H9 (cell line): ENCODE data around the gene PLOD1. TPM values are rescaled to one million over a fixed set of nuclear protein-coding genes. Genes with fewer than 3 reads are reported as not detected.

Source experiments
- DNase-seq: peaks from one replicate; pipeline ENCODE4 v3.0.0-alpha.2; 2017
- H2AFZ ChIP-seq: one replicate; pipeline ENCODE4 v1.6.1; 2013; ENCODE audit warnings: mild to moderate bottlenecking, low read length, control low read depth, moderate library complexity
- H2AK5ac ChIP-seq: 2 replicates; pipeline ENCODE4 v1.6.1; 2013; ENCODE audit warnings: low read length, control low read depth, mixed read lengths; ENCODE audit not compliant: insufficient read length
- H2BK120ac ChIP-seq: one replicate; pipeline ENCODE4 v1.6.1; 2013; ENCODE audit warnings: low read depth, mild to moderate bottlenecking, low read length, control low read depth, inconsistent platforms; ENCODE audit not compliant: poor library complexity, severe bottlenecking
- H2BK12ac ChIP-seq: 2 replicates; pipeline ENCODE4 v1.6.1; 2013; ENCODE audit warnings: low read length, control low read depth, mixed read lengths, low read depth; ENCODE audit not compliant: insufficient read length
- H2BK15ac ChIP-seq: 2 replicates; pipeline ENCODE4 v1.6.1; 2013; ENCODE audit warnings: low read depth, low read length, control low read depth
- H2BK20ac ChIP-seq: one replicate; pipeline ENCODE4 v1.6.1; 2013; ENCODE audit warnings: low read depth, mild to moderate bottlenecking, low read length, control low read depth, inconsistent platforms; ENCODE audit not compliant: poor library complexity, severe bottlenecking
- H2BK5ac ChIP-seq: 2 replicates; pipeline ENCODE4 v1.6.1; 2013; ENCODE audit warnings: low read length, control low read depth, mixed read lengths; ENCODE audit not compliant: insufficient read length
- H3K14ac ChIP-seq: 2 replicates; pipeline ENCODE4 v1.6.1; 2013; ENCODE audit warnings: low read length, control low read depth; ENCODE audit not compliant: insufficient read depth
- H3K18ac ChIP-seq: 2 replicates; pipeline ENCODE4 v1.6.1; 2013; ENCODE audit warnings: low read depth, mild to moderate bottlenecking, mixed read lengths, low read length, control low read depth; ENCODE audit not compliant: insufficient read length
- H3K23ac ChIP-seq: 2 replicates; pipeline ENCODE4 v1.6.1; 2013; ENCODE audit warnings: low read length, control low read depth, mixed read lengths, low read depth; ENCODE audit not compliant: insufficient read length
- H3K23me2 ChIP-seq: 2 replicates; pipeline ENCODE4 v1.6.1; 2013; ENCODE audit warnings: low read depth, mild to moderate bottlenecking, mixed read lengths, low read length, control low read depth; ENCODE audit not compliant: insufficient read length, poor library complexity, severe bottlenecking
- H3K27ac ChIP-seq: 2 replicates; pipeline ENCODE4 v1.5.1; 2013; ENCODE audit warnings: low read length, control low read depth, mixed read lengths, low read depth; ENCODE audit not compliant: insufficient read length
- H3K27me3 ChIP-seq: 2 replicates; pipeline ENCODE4 v1.6.1; 2013; ENCODE audit warnings: low read length, control low read depth, inconsistent platforms; ENCODE audit not compliant: insufficient read depth
- H3K4ac ChIP-seq: 2 replicates; pipeline ENCODE4 v1.6.1; 2013; ENCODE audit warnings: low read depth, mild to moderate bottlenecking, control low read depth, inconsistent platforms, low read length, moderate library complexity
- H3K4me1 ChIP-seq: 2 replicates; pipeline ENCODE4 v1.6.1; 2013; ENCODE audit warnings: low read length, control low read depth, inconsistent platforms; ENCODE audit not compliant: insufficient read depth
- H3K4me2 ChIP-seq: 2 replicates; pipeline ENCODE4 v1.6.1; 2013; ENCODE audit warnings: low read length, control low read depth, mixed read lengths; ENCODE audit not compliant: insufficient read length, insufficient read depth
- H3K56ac ChIP-seq: 2 replicates; pipeline ENCODE4 v1.6.1; 2013; ENCODE audit warnings: low read depth, mild to moderate bottlenecking, mixed read lengths, low read length, control low read depth; ENCODE audit not compliant: insufficient read length
- H3K79me1 ChIP-seq: 2 replicates; pipeline ENCODE4 v1.6.1; 2013; ENCODE audit warnings: low read depth, mild to moderate bottlenecking, moderate library complexity, low read length, control low read depth, inconsistent platforms; ENCODE audit not compliant: insufficient read depth, poor library complexity, severe bottlenecking
- H3K79me2 ChIP-seq: 2 replicates; pipeline ENCODE4 v1.6.1; 2013; ENCODE audit warnings: low read length, control low read depth, inconsistent platforms; ENCODE audit not compliant: insufficient read depth
- H3K9ac ChIP-seq: 2 replicates; pipeline ENCODE4 v1.6.1; 2013; ENCODE audit warnings: low read length, control low read depth, mixed read lengths; ENCODE audit not compliant: insufficient read length; ENCODE audit errors: extremely low read depth
- H3K9me3 ChIP-seq: one replicate; pipeline ENCODE4 v1.6.1; 2013; ENCODE audit warnings: low read depth, low read length, inconsistent platforms; ENCODE audit not compliant: control insufficient read depth
- H3T11ph ChIP-seq: one replicate; pipeline ENCODE4 v1.6.1; 2013; ENCODE audit warnings: mild to moderate bottlenecking, low read length, control low read depth, inconsistent platforms
- H4K20me1 ChIP-seq: one replicate; pipeline ENCODE4 v1.6.1; 2013; ENCODE audit not compliant: control insufficient read depth, insufficient read length, insufficient read depth
- H4K5ac ChIP-seq: 2 replicates; pipeline ENCODE4 v1.6.1; 2013; ENCODE audit warnings: low read depth, mild to moderate bottlenecking, mixed read lengths, low read length, control low read depth; ENCODE audit not compliant: insufficient read length
- H4K8ac ChIP-seq: replicated peaks from 2 replicates; pipeline ENCODE4 v1.6.1; 2013; ENCODE audit warnings: low read length, control low read depth, mixed read lengths, low read depth; ENCODE audit not compliant: insufficient read length
- H4K91ac ChIP-seq: 2 replicates; pipeline ENCODE4 v1.6.1; 2013; ENCODE audit warnings: low read depth, mild to moderate bottlenecking, moderate library complexity, mixed read lengths, low read length, control low read depth; ENCODE audit not compliant: insufficient read length
- H3K27ac Mint-ChIP-seq, 3 experiments: 2 replicates in 2 of 3; 3 replicates in 1 of 3; pipeline ENCODE4 v1.8.0; 2020 to 2021; ENCODE audit warnings: mixed read lengths in 3 of 3, mild to moderate bottlenecking in 1 of 3, moderate library complexity in 1 of 3
- H3K27me3 Mint-ChIP-seq: 2 replicates; pipeline ENCODE4 v1.8.0; 2021; ENCODE audit warnings: low read depth, mild to moderate bottlenecking, moderate library complexity, mixed read lengths
- H3K36me3 Mint-ChIP-seq, 3 experiments: 2 replicates in 2 of 3; 3 replicates in 1 of 3; pipeline ENCODE4 v1.8.0; 2020 to 2021; ENCODE audit warnings: low read depth in 3 of 3, mixed read lengths in 3 of 3; ENCODE audit not compliant: insufficient read depth in 1 of 3
- H3K4me1 Mint-ChIP-seq, 2 experiments: 2 replicates each; pipeline ENCODE4 v1.8.0; 2020; ENCODE audit warnings: mixed read lengths in 2 of 2
- H3K4me3 Mint-ChIP-seq, 2 experiments: 2 replicates in 1 of 2; 3 replicates in 1 of 2; pipeline ENCODE4 v1.8.0; 2020 to 2021; ENCODE audit warnings: mild to moderate bottlenecking in 2 of 2, mixed read lengths in 2 of 2, moderate library complexity in 1 of 2
- H3K9me3 Mint-ChIP-seq, 2 experiments: 2 replicates in 1 of 2; 3 replicates in 1 of 2; pipeline ENCODE4 v1.8.0; 2020; ENCODE audit warnings: mild to moderate bottlenecking in 2 of 2, mixed read lengths in 2 of 2, moderate library complexity in 1 of 2
- CTCF ChIP-seq: fragments of 200-600 bp; sonication (generic); conservative IDR thresholded peaks from 3 replicates; pipeline ENCODE4 v1.8.0; 2021; ENCODE audit warnings: antibody characterized with exemption, mild to moderate bottlenecking
- WGBS: extraction: QIAGEN DNeasy Blood & Tissue Kit; methylation state at CpG from one replicate; pipeline ENCODE4 v1.1.7; 2013; ENCODE audit warnings: missing lambda C conversion rate, low lambda C conversion rate, mixed read lengths; ENCODE audit not compliant: insufficient read length; ENCODE audit errors: extremely low coverage; 5-methylcytosine and 5-hydroxymethylcytosine counted together
- total RNA-seq: library from RNA; stranded (reverse); gene quantifications from 2 replicates; pipeline ENCODE4 v1.2.1, GENCODE V29; 2021

The PLOD1 gene
- total RNA-seq, 1 experiment from 2014 or later: 57.0 TPM

- no peaks in the 10 kb centered on the region for H3K27me3 ChIP-seq
- H4K20me1 ChIP-seq: no peaks in the 10 kb centered on the region
- DNase-seq: no peak
- no peak for TF ChIP-seq CTCF
- no peak overlapping the region for H2AFZ ChIP-seq
- no peak overlapping the region for H3K4me3 Mint-ChIP-seq
- no peak overlapping the region for H3K4me2 ChIP-seq
- no peak overlapping the region for H2AK5ac ChIP-seq
- H3K4ac ChIP-seq: no peak overlapping the region
- H3K9me3 ChIP-seq: no peaks in the 10 kb centered on the region
- no peak overlapping the region for H3K56ac ChIP-seq
- no peaks in the 10 kb centered on the region for H3K23me2 ChIP-seq
- no peaks in the 10 kb centered on the region for H3K9me3 Mint-ChIP-seq
- H3K4me1 ChIP-seq: no peaks in the 10 kb centered on the region
- H4K8ac ChIP-seq: no peak overlapping the region
- no peak overlapping the region for H3K9ac ChIP-seq
- WGBS: no CpG with 5 or more reads among the region's 3 CpGs
- no peaks in the 10 kb centered on the region for H3K27me3 Mint-ChIP-seq
- no peak overlapping the region for H4K91ac ChIP-seq
- H2BK5ac ChIP-seq: no peak overlapping the region
- H3K18ac ChIP-seq: no peak overlapping the region
- no peak overlapping the region for H2BK12ac ChIP-seq
- H3K23ac ChIP-seq: no peak overlapping the region
- no peaks in the 10 kb centered on the region for H3K79me2 ChIP-seq
- H3K27ac Mint-ChIP-seq: no peak overlapping the region; a peak in 1 of 7 replicates
- H2BK120ac ChIP-seq: no peak overlapping the region
- no peak overlapping the region for H2BK20ac ChIP-seq
- no peak overlapping the region for H2BK15ac ChIP-seq
- H3K27ac ChIP-seq: no peak overlapping the region
- H3T11ph ChIP-seq: no peak overlapping the region
- H3K4me1 Mint-ChIP-seq: no peaks in the 10 kb centered on the region
- no peak overlapping the region for H3K14ac ChIP-seq
- H4K5ac ChIP-seq: no peak overlapping the region
- H3K79me1 ChIP-seq: no peaks in the 10 kb centered on the region
- H3K36me3 Mint-ChIP-seq: peaks cover 55 to 88% (median 79%) of the 10 kb centered on the region in 3 experiments
These were observed 64.7 kb downstream of the PLOD1 start for GRCh38 chr1:11999236-11999635.
